Mucosa of descending colon (tissue), 3 donors: ENCODE results near the gene CIC. TPM values are rescaled to one million over a fixed set of nuclear protein-coding genes. Genes with fewer than 3 reads are reported as not detected.

ENCODE experiments used
- ATAC-seq: fragments of 200-7000 bp; cut with Tn5 transposase; one replicate; pipeline ENCODE4 v1.9.1; 2020; ENCODE audit warnings: mild to moderate bottlenecking, moderate library complexity
- DNase-seq, 3 donors: peaks; one replicate each; pipeline ENCODE4 v3.0.0-alpha.2; 2020
- H3K36me3 ChIP-seq: fragments of 200-600 bp; one replicate; pipeline ENCODE4 v1.8.0; 2021; ENCODE audit warnings: low read depth, mild to moderate bottlenecking
- H3K4me1 ChIP-seq: fragments of 200-600 bp; one replicate; pipeline ENCODE4 v1.8.0; 2021; ENCODE audit warnings: low read depth, mild to moderate bottlenecking
- H3K4me3 ChIP-seq: fragments of 200-600 bp; one replicate; pipeline ENCODE4 v1.8.0; 2021; ENCODE audit warnings: mild to moderate bottlenecking
- H3K9me3 ChIP-seq: fragments of 200-600 bp; one replicate; pipeline ENCODE4 v1.8.0; 2021; ENCODE audit warnings: mild to moderate bottlenecking
- intact Hi-C, 2 donors: fragments of 100-400 bp; cut with DNase I in 1 of 2; cut with micrococcal nuclease in 1 of 2; formaldehyde crosslinking; loops; one replicate each; pipeline versions ENCODE4 v1.11.0 to v1.11.1; 2022; cut with DNase I, micrococcal nuclease
- total RNA-seq, 3 donors: library from RNA; stranded (reverse); fragmentation: NEBNext Ultra II Directional in 2 of 3; extraction: Animal tissue kit (Norgen Biotek cat#: 25700) in 2 of 3; gene quantifications; one replicate each; pipeline versions ENCODE4 v1.2.1 to v1.2.4, GENCODE V29; 2021 to 2023
- TF ChIP-seq, protein P1 (sequence below): fragments of 200-600 bp; IDR thresholded peaks from one replicate; pipeline ENCODE4 v1.8.0; 2022; ENCODE audit warnings: antibody characterized with exemption, mild to moderate bottlenecking
- donor health status: DM: no; HTN: no; CAD: no; lungs with moderate emphysema.
- donor health status: DM: no; HTN: no; CAD: no.
- donor health status: DM: no; HTN: yes; CAD: no.

Gene CIC
- total RNA-seq, 3 donors from 2014 or later, result 47.3 to 78.0 (median 50.0) TPM

GRCh38 chr19:42290523-42291434 is 21.7 kb downstream of the CIC start:
- TF ChIP-seq, protein P1, sequence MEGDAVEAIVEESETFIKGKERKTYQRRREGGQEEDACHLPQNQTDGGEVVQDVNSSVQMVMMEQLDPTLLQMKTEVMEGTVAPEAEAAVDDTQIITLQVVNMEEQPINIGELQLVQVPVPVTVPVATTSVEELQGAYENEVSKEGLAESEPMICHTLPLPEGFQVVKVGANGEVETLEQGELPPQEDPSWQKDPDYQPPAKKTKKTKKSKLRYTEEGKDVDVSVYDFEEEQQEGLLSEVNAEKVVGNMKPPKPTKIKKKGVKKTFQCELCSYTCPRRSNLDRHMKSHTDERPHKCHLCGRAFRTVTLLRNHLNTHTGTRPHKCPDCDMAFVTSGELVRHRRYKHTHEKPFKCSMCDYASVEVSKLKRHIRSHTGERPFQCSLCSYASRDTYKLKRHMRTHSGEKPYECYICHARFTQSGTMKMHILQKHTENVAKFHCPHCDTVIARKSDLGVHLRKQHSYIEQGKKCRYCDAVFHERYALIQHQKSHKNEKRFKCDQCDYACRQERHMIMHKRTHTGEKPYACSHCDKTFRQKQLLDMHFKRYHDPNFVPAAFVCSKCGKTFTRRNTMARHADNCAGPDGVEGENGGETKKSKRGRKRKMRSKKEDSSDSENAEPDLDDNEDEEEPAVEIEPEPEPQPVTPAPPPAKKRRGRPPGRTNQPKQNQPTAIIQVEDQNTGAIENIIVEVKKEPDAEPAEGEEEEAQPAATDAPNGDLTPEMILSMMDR, result peak; percentile 13
- Histone ChIP-seq H3K36me3 (peaks cover 3% of the 10 kb centered on the region), H3K9me3 (no peaks in the 10 kb centered on the region), H3K4me3 (no peak overlapping the region), H3K4me1 (peaks cover 11% of the 10 kb centered on the region)
- peak in 2 of 3 donors; percentile 50 to 56 for DNase-seq
- peak; percentile 42 for ATAC-seq
- intact Hi-C loops, result no loop called here

DNA sequence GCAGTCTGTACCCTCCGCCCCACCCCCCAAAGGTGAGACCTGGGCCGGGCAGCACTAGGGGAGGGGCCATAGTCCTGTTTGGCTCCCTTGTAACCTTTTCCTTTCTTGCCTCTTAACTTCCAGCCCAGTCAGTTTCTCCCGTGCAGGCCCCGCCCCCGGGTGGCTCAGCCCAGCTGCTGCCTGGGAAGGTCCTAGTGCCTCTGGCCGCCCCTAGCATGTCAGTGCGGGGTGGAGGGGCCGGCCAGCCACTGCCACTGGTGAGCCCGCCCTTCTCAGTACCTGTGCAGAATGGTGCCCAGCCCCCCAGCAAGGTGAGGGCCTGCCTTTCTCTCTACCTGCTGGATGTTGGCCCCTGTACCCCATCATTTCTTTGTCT is 22.4 kb downstream of the CIC start:
- Histone ChIP-seq H3K36me3 (peaks cover 3% of the 10 kb centered on the region), H3K4me1 (peaks cover 6% of the 10 kb centered on the region), H3K4me3 (no peak overlapping the region), H3K9me3 (no peaks in the 10 kb centered on the region)
- peak; percentile 59 for ATAC-seq
- intact Hi-C loops, result no loop called here
- DNase-seq, result peak in 2 of 3 donors; percentile 63 to 65
- TF ChIP-seq, protein P1, result no peak

- peak; percentile 54 for ATAC-seq
- intact Hi-C loops, result no loop called here
- DNase-seq, result peak in 1 of 3 donors; percentile 68
- H3K36me3 ChIP-seq, result peaks cover 3% of the 10 kb centered on the region
- no peak overlapping the region for H3K4me3 ChIP-seq
- TF ChIP-seq, protein P1, result no peak
- peaks cover 6% of the 10 kb centered on the region for H3K4me1 ChIP-seq
- no peaks in the 10 kb centered on the region for H3K9me3 ChIP-seq
Measured at GRCh38 chr19:42292042-42292960, 23.2 kb downstream of the CIC start.

- Histone ChIP-seq H3K9me3 (no peaks in the 10 kb centered on the region), H3K36me3 (peaks cover 3% of the 10 kb centered on the region), H3K4me3 (no peak overlapping the region), H3K4me1 (peaks cover 6% of the 10 kb centered on the region)
- ATAC-seq, result no peak
- intact Hi-C loops, result no loop called here
- TF ChIP-seq, protein P1, result no peak
- DNase-seq, result no peak
Measured at GRCh38 chr19:42292963-42293362, 23.9 kb downstream of the CIC start.

GRCh38 chr19:42293540-42293939 is 24.5 kb downstream of the CIC start:
- Histone ChIP-seq H3K4me1 (peaks cover 6% of the 10 kb centered on the region), H3K9me3 (no peaks in the 10 kb centered on the region), H3K4me3 (no peak overlapping the region), H3K36me3 (peaks cover 3% of the 10 kb centered on the region)
- DNase-seq, result no peak
- TF ChIP-seq, protein P1, result no peak
- no peak for ATAC-seq
- intact Hi-C loops, result no loop called here
